ENCODE data around the gene PLXDC2.

Gene PLXDC2

GRCh38 chr10:20005638-20006037, 189.4 kb downstream of the PLXDC2 start:
- Histone ChIP-seq H3K27ac (ENCODE audit: low read length) (no peak overlapping the region), H3K9ac (ENCODE audit: low read length in 2 of 2) (no peak overlapping the region), H3K36me3 (ENCODE audit: control insufficient read depth in 2 of 2, insufficient read depth in 2 of 2, low read length in 2 of 2) (peaks cover 0 to 6% of the 10 kb centered on the region in 2 donors)

GRCh38 chr10:20006169-20006870, 190.1 kb downstream of the PLXDC2 start:
- no peaks in the 10 kb centered on the region for H3K27me3 ChIP-seq (ENCODE audit: control insufficient read depth in 1 of 2, insufficient read depth in 2 of 2, low read length in 2 of 2)
- H3K4me1 ChIP-seq (ENCODE audit: control insufficient read depth, insufficient read depth, low read length) = peaks cover 11% of the 10 kb centered on the region
- H3K27ac ChIP-seq (ENCODE audit: low read length) = no peak overlapping the region
- peaks cover 0 to 6% of the 10 kb centered on the region in 2 donors for H3K36me3 ChIP-seq (ENCODE audit: control insufficient read depth in 2 of 2, insufficient read depth in 2 of 2, low read length in 2 of 2)
- H3K9me3 ChIP-seq (ENCODE audit: control insufficient read depth in 2 of 2, low read length in 2 of 2) = no peaks in the 10 kb centered on the region
- no peak overlapping the region for H3K9ac ChIP-seq (ENCODE audit: low read length in 2 of 2)
- no peak overlapping the region for H3K4me3 ChIP-seq (ENCODE audit: low read length in 2 of 2)

More at GRCh38 chr10:20005638-20006037, 189.4 kb downstream of the PLXDC2 start:
- Histone ChIP-seq H3K27me3 (ENCODE audit: control insufficient read depth in 1 of 2, insufficient read depth in 2 of 2, low read length in 2 of 2) (no peaks in the 10 kb centered on the region), H3K9me3 (ENCODE audit: control insufficient read depth in 2 of 2, low read length in 2 of 2) (no peaks in the 10 kb centered on the region), H3K4me1 (ENCODE audit: control insufficient read depth, insufficient read depth, low read length) (peaks cover 11% of the 10 kb centered on the region), H3K4me3 (ENCODE audit: low read length in 2 of 2) (no peak overlapping the region)

- H3K27me3 ChIP-seq (ENCODE audit: control insufficient read depth in 1 of 2, insufficient read depth in 2 of 2, low read length in 2 of 2) = no peaks in the 10 kb centered on the region
- peaks cover 0 to 4% of the 10 kb centered on the region in 2 donors for H3K36me3 ChIP-seq (ENCODE audit: control insufficient read depth in 2 of 2, insufficient read depth in 2 of 2, low read length in 2 of 2)
- no peak overlapping the region for H3K9ac ChIP-seq (ENCODE audit: low read length in 2 of 2)
- no peak overlapping the region for H3K27ac ChIP-seq (ENCODE audit: low read length)
- no peaks in the 10 kb centered on the region for H3K9me3 ChIP-seq (ENCODE audit: control insufficient read depth in 2 of 2, low read length in 2 of 2)
- H3K4me3 ChIP-seq (ENCODE audit: low read length in 2 of 2) = no peak overlapping the region
- H3K4me1 ChIP-seq (ENCODE audit: control insufficient read depth, insufficient read depth, low read length) = peaks cover 11% of the 10 kb centered on the region
These were observed 191.2 kb downstream of the PLXDC2 start for GRCh38 chr10:20007426-20007825.

- Histone ChIP-seq H3K4me1 (ENCODE audit: control insufficient read depth, insufficient read depth, low read length) (no peaks in the 10 kb centered on the region), H3K36me3 (ENCODE audit: control insufficient read depth in 2 of 2, insufficient read depth in 2 of 2, low read length in 2 of 2) (no peaks in the 10 kb centered on the region), H3K27me3 (ENCODE audit: control insufficient read depth in 1 of 2, insufficient read depth in 2 of 2, low read length in 2 of 2) (no peaks in the 10 kb centered on the region), H3K27ac (ENCODE audit: low read length) (no peak overlapping the region), H3K9me3 (ENCODE audit: control insufficient read depth in 2 of 2, low read length in 2 of 2) (no peaks in the 10 kb centered on the region), H3K4me3 (ENCODE audit: low read length in 2 of 2) (no peak overlapping the region), H3K9ac (ENCODE audit: low read length in 2 of 2) (no peak overlapping the region)
These were observed 197.9 kb downstream of the PLXDC2 start for GRCh38 chr10:20013991-20014750.

- Histone ChIP-seq H3K27ac (ENCODE audit: low read length) (no peak overlapping the region), H3K4me1 (ENCODE audit: control insufficient read depth, insufficient read depth, low read length) (no peaks in the 10 kb centered on the region), H3K9ac (ENCODE audit: low read length in 2 of 2) (no peak overlapping the region), H3K27me3 (ENCODE audit: control insufficient read depth in 1 of 2, insufficient read depth in 2 of 2, low read length in 2 of 2) (no peaks in the 10 kb centered on the region), H3K9me3 (ENCODE audit: control insufficient read depth in 2 of 2, low read length in 2 of 2) (no peaks in the 10 kb centered on the region), H3K4me3 (ENCODE audit: low read length in 2 of 2) (no peak overlapping the region), H3K36me3 (ENCODE audit: control insufficient read depth in 2 of 2, insufficient read depth in 2 of 2, low read length in 2 of 2) (no peaks in the 10 kb centered on the region)
These were observed 201.7 kb downstream of the PLXDC2 start for GRCh38 chr10:20017961-20018360.

GRCh38 chr10:20020677-20021076, 204.4 kb downstream of the PLXDC2 start:
- H3K27ac ChIP-seq (ENCODE audit: low read length) = no peak overlapping the region
- H3K9ac ChIP-seq (ENCODE audit: low read length in 2 of 2) = no peak overlapping the region
- no peak overlapping the region for H3K4me3 ChIP-seq (ENCODE audit: low read length in 2 of 2)
- H3K9me3 ChIP-seq (ENCODE audit: control insufficient read depth in 2 of 2, low read length in 2 of 2) = no peaks in the 10 kb centered on the region
- no peaks in the 10 kb centered on the region for H3K36me3 ChIP-seq (ENCODE audit: control insufficient read depth in 2 of 2, insufficient read depth in 2 of 2, low read length in 2 of 2)
- no peaks in the 10 kb centered on the region for H3K27me3 ChIP-seq (ENCODE audit: control insufficient read depth in 1 of 2, insufficient read depth in 2 of 2, low read length in 2 of 2)
- H3K4me1 ChIP-seq (ENCODE audit: control insufficient read depth, insufficient read depth, low read length) = no peaks in the 10 kb centered on the region

- Histone ChIP-seq H3K9me3 (ENCODE audit: control insufficient read depth in 2 of 2, low read length in 2 of 2) (no peaks in the 10 kb centered on the region), H3K4me1 (ENCODE audit: control insufficient read depth, insufficient read depth, low read length) (no peaks in the 10 kb centered on the region), H3K27me3 (ENCODE audit: control insufficient read depth in 1 of 2, insufficient read depth in 2 of 2, low read length in 2 of 2) (no peaks in the 10 kb centered on the region), H3K36me3 (ENCODE audit: control insufficient read depth in 2 of 2, insufficient read depth in 2 of 2, low read length in 2 of 2) (no peaks in the 10 kb centered on the region), H3K4me3 (ENCODE audit: low read length in 2 of 2) (no peak overlapping the region), H3K27ac (ENCODE audit: low read length) (no peak overlapping the region), H3K9ac (ENCODE audit: low read length in 2 of 2) (no peak overlapping the region)
These were observed 213.3 kb downstream of the PLXDC2 start for GRCh38 chr10:20029523-20029922.

GRCh38 chr10:20033476-20033875, 217.2 kb downstream of the PLXDC2 start:
- Histone ChIP-seq H3K36me3 (ENCODE audit: control insufficient read depth in 2 of 2, insufficient read depth in 2 of 2, low read length in 2 of 2) (no peaks in the 10 kb centered on the region), H3K27ac (ENCODE audit: low read length) (no peak overlapping the region), H3K4me1 (ENCODE audit: control insufficient read depth, insufficient read depth, low read length) (no peaks in the 10 kb centered on the region), H3K27me3 (ENCODE audit: control insufficient read depth in 1 of 2, insufficient read depth in 2 of 2, low read length in 2 of 2) (no peaks in the 10 kb centered on the region), H3K4me3 (ENCODE audit: low read length in 2 of 2) (no peak overlapping the region), H3K9me3 (ENCODE audit: control insufficient read depth in 2 of 2, low read length in 2 of 2) (peaks cover 0 to 5% of the 10 kb centered on the region in 2 donors), H3K9ac (ENCODE audit: low read length in 2 of 2) (no peak overlapping the region)

GRCh38 chr10:20034732-20035131, 218.5 kb downstream of the PLXDC2 start:
- Histone ChIP-seq H3K27me3 (ENCODE audit: control insufficient read depth in 1 of 2, insufficient read depth in 2 of 2, low read length in 2 of 2) (no peaks in the 10 kb centered on the region), H3K9me3 (ENCODE audit: control insufficient read depth in 2 of 2, low read length in 2 of 2) (peaks cover 0 to 5% of the 10 kb centered on the region in 2 donors), H3K36me3 (ENCODE audit: control insufficient read depth in 2 of 2, insufficient read depth in 2 of 2, low read length in 2 of 2) (no peaks in the 10 kb centered on the region), H3K4me1 (ENCODE audit: control insufficient read depth, insufficient read depth, low read length) (no peaks in the 10 kb centered on the region), H3K9ac (ENCODE audit: low read length in 2 of 2) (no peak overlapping the region), H3K4me3 (ENCODE audit: low read length in 2 of 2) (no peak overlapping the region), H3K27ac (ENCODE audit: low read length) (no peak overlapping the region)

GRCh38 chr10:20040012-20040411, 223.8 kb downstream of the PLXDC2 start:
- Histone ChIP-seq H3K36me3 (ENCODE audit: control insufficient read depth in 2 of 2, insufficient read depth in 2 of 2, low read length in 2 of 2) (no peaks in the 10 kb centered on the region), H3K27me3 (ENCODE audit: control insufficient read depth in 1 of 2, insufficient read depth in 2 of 2, low read length in 2 of 2) (no peaks in the 10 kb centered on the region), H3K9me3 (ENCODE audit: control insufficient read depth in 2 of 2, low read length in 2 of 2) (peaks cover 0 to 5% of the 10 kb centered on the region in 2 donors), H3K9ac (ENCODE audit: low read length in 2 of 2) (no peak overlapping the region), H3K4me3 (ENCODE audit: low read length in 2 of 2) (no peak overlapping the region), H3K4me1 (ENCODE audit: control insufficient read depth, insufficient read depth, low read length) (no peaks in the 10 kb centered on the region), H3K27ac (ENCODE audit: low read length) (no peak overlapping the region)

- Histone ChIP-seq H3K9me3 (ENCODE audit: control insufficient read depth in 2 of 2, low read length in 2 of 2) (no peaks in the 10 kb centered on the region), H3K27ac (ENCODE audit: low read length) (no peak overlapping the region), H3K4me3 (ENCODE audit: low read length in 2 of 2) (no peak overlapping the region), H3K36me3 (ENCODE audit: control insufficient read depth in 2 of 2, insufficient read depth in 2 of 2, low read length in 2 of 2) (no peaks in the 10 kb centered on the region), H3K4me1 (ENCODE audit: control insufficient read depth, insufficient read depth, low read length) (no peaks in the 10 kb centered on the region), H3K9ac (ENCODE audit: low read length in 2 of 2) (no peak overlapping the region), H3K27me3 (ENCODE audit: control insufficient read depth in 1 of 2, insufficient read depth in 2 of 2, low read length in 2 of 2) (no peaks in the 10 kb centered on the region)
These were observed 225.7 kb downstream of the PLXDC2 start for GRCh38 chr10:20041931-20042330.
